IgD-negative memory B cell (primary cell): ENCODE results near the gene ADRB1. TPM values are rescaled to one million over a fixed set of nuclear protein-coding genes. Genes with fewer than 3 reads are reported as not detected.

ENCODE experiments used
- H3K27ac Mint-ChIP-seq, 3 donors: one replicate each; pipeline ENCODE4 v1.8.0; 2020 to 2022; ENCODE audit warnings: mild to moderate bottlenecking in 3 of 3, mixed read lengths in 3 of 3, moderate library complexity in 1 of 3
- H3K27me3 Mint-ChIP-seq: one replicate; pipeline ENCODE4 v1.8.0; 2021; ENCODE audit warnings: mixed read lengths
- H3K36me3 Mint-ChIP-seq: one replicate; pipeline ENCODE4 v1.8.0; 2020; ENCODE audit warnings: mild to moderate bottlenecking, mixed read lengths
- H3K4me1 Mint-ChIP-seq, 3 donors: one replicate each; pipeline ENCODE4 v1.8.0; 2020 to 2022; ENCODE audit warnings: mixed read lengths in 3 of 3, mild to moderate bottlenecking in 1 of 3
- H3K4me3 Mint-ChIP-seq, 4 donors: one replicate each; pipeline ENCODE4 v1.8.0; 2020 to 2022; ENCODE audit warnings: mild to moderate bottlenecking in 4 of 4, mixed read lengths in 4 of 4, moderate library complexity in 3 of 4
- H3K9me3 Mint-ChIP-seq, 3 donors: one replicate each; pipeline ENCODE4 v1.8.0; 2020 to 2021; ENCODE audit warnings: mixed read lengths in 3 of 3, mild to moderate bottlenecking in 1 of 3
- polyA plus RNA-seq: library from polyadenylated mRNA; unstranded; fragments of 300-500 nt; fragmentation: Illumina TruSeq; gene quantifications from one replicate; pipeline ENCODE4 v1.2.3, GENCODE V29; 2021

The ADRB1 gene
- polyA plus RNA-seq, 1 donor from 2014 or later = not detected

DNA sequence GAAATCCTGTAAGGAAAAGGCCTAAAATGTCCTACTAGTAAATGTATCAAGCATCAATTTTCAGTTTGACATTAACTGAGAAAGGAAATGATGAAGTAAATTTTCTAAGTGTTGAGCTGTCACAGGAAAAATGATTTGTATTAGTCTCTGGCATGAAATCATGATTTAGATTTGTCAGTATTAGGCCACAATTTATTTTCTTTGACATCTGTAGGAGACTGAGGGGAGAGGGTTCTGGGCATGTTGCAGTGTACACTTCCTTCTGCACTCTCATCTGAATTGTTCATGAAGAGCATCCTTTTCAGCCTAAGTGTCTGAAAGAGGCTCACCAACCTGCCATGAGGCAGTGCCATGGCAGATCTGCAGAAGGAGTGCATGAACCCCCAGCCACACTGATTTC lies 15.9 kb downstream of the ADRB1 start:
- Mint-ChIP-seq H3K4me3 (no peak overlapping the region), H3K9me3 (peaks cover 0 to 1% (median 0%) of the 10 kb centered on the region in 3 donors), H3K4me1 (peaks cover 0 to 4% (median under 1%) of the 10 kb centered on the region in 3 donors), H3K36me3 (no peaks in the 10 kb centered on the region), H3K27ac (no peak overlapping the region), H3K27me3 (peaks cover 1% of the 10 kb centered on the region)

DNA sequence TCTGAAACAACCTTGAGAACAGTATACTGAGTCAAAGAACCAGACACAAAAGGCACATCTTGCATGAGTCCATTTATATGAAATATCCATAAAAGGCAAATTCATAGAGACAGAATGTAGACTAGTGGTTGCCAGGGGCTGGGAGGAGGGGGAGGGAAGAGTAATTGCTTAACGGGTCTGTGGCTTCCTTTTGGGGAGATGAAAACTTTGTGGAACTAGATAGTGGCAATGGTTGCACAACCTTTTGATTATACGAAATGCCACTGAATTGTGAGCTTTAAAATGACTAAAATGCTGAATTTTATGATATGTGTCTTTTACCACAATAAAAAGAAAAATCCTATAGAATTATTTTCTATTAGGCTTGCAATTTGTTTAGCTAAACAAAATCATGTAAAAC lies 16.8 kb downstream of the ADRB1 start:
- peaks cover 0 to 4% (median 0%) of the 10 kb centered on the region in 3 donors for H3K4me1 Mint-ChIP-seq
- H3K36me3 Mint-ChIP-seq = no peaks in the 10 kb centered on the region
- H3K27me3 Mint-ChIP-seq = peaks cover 1% of the 10 kb centered on the region
- no peaks in the 10 kb centered on the region for H3K9me3 Mint-ChIP-seq
- no peak overlapping the region for H3K4me3 Mint-ChIP-seq
- H3K27ac Mint-ChIP-seq = peak overlapping the region in 1 of 3 donors; percentile 73

DNA sequence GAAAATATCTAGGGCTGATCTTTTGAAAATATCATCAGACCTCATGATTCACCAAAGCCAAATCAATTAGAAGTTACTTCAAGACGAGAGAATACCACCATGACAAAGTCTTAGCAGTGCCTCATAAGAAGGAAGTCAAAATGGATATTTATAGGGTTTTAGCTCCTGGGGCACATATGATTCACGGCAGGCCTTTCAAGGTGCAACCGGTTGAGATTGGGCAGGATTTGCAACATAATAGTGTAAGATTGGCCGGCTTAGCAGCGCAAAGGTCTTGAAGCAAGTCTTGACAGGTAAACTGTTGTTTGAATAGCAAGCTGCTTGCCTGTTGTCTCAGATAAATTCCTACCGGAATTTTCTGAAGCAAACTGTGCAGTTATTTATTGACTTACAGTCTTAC lies 17.5 kb downstream of the ADRB1 start:
- Mint-ChIP-seq H3K4me1 (peaks cover 0 to 4% (median 0%) of the 10 kb centered on the region in 3 donors), H3K9me3 (no peaks in the 10 kb centered on the region), H3K36me3 (no peaks in the 10 kb centered on the region), H3K4me3 (no peak overlapping the region), H3K27me3 (peaks cover 1% of the 10 kb centered on the region), H3K27ac (no peak overlapping the region)

DNA sequence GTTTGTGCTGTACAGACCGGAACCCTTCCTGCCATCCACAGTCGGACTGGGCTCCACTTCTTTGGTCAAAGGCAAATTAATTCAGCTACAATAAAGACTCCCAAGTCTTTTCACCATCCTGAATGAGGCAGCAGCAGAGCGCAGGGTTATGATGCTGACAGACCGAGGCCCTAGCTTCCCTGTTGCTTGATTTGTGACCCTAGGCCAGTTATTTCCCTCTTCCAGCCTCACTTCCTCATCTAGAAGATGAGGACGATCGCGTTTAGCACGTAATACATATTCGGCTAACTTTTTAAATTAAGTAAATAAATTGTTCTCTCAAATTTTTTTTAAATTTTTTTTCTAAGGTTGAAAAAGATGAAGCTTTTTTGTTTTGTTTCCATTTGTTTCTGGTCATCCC lies 18.1 kb downstream of the ADRB1 start:
- no peaks in the 10 kb centered on the region for H3K36me3 Mint-ChIP-seq
- no peak overlapping the region for H3K27ac Mint-ChIP-seq
- no peaks in the 10 kb centered on the region for H3K9me3 Mint-ChIP-seq
- H3K4me1 Mint-ChIP-seq = peaks cover 0 to 4% (median 0%) of the 10 kb centered on the region in 3 donors
- no peak overlapping the region for H3K4me3 Mint-ChIP-seq
- H3K27me3 Mint-ChIP-seq = peaks cover 1% of the 10 kb centered on the region

DNA sequence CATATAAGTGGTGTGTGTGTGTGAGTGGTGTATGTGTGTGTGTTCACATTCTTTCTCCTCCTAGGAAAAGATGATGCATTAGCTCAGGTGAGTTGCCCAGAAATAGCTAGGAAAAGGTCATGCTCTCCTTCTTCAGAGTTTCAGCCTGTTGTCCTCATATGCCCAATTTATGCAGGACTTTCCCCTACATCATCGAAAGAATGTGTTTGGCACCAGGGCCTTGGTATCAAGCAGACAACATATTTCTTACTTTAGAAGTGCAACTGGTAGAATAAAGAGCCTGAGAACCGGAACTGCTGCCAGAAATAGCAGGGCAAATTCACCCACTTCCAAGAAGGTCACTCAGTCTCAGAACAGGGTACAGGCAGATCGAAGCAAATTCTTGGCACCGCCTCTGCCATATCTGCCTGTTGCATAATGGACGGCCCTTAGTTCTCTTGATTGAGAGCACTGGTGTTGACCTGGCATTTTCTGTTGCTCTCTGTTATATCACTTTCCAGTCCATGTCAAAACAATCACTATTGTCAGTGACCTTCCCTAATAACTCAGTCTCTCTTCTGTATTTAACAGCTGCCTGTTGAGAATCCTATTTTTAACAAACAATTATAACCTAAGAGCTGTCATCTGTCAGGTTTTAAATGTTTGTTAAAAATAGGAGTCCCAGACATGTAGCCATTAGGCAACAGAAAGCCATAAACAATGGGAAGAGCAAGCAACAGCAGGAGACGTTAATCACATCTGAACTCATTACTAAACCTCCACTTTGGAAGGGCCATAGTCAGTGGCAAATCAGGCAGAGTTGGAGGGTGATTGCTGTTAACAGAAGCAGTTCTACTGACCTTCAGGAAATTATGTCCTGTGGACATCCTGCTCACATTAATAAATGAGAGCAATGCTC lies 20.7 kb downstream of the ADRB1 start:
- peaks cover 1% of the 10 kb centered on the region for H3K27me3 Mint-ChIP-seq
- no peaks in the 10 kb centered on the region for H3K36me3 Mint-ChIP-seq
- no peak overlapping the region for H3K27ac Mint-ChIP-seq
- H3K4me3 Mint-ChIP-seq = no peak overlapping the region
- H3K4me1 Mint-ChIP-seq = peaks cover 7 to 11% (median 9%) of the 10 kb centered on the region in 3 donors
- no peaks in the 10 kb centered on the region for H3K9me3 Mint-ChIP-seq

DNA sequence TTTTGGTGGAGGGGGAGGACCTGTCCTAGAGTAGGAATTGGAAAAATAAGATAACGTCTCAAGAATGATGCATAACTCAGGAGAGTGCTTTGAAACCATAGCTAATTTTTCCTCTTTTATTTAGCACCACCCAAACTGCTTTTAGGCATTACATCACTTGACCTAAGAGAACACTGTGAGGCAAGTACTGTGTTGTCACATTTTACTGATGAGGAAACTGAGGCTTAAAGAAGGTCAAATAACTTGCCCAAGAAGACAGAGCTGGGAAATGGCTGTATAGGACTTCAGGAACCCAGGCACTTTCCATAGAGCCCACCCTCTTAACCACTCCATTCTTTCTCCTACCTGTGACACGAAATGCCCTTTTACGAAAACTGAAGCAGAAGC lies 21.4 kb downstream of the ADRB1 start:
- Mint-ChIP-seq H3K36me3 (no peaks in the 10 kb centered on the region), H3K27ac (no peak overlapping the region), H3K4me1 (peaks cover 8 to 11% (median 9%) of the 10 kb centered on the region in 3 donors), H3K4me3 (no peak overlapping the region), H3K9me3 (no peaks in the 10 kb centered on the region), H3K27me3 (peaks cover 1% of the 10 kb centered on the region)

DNA sequence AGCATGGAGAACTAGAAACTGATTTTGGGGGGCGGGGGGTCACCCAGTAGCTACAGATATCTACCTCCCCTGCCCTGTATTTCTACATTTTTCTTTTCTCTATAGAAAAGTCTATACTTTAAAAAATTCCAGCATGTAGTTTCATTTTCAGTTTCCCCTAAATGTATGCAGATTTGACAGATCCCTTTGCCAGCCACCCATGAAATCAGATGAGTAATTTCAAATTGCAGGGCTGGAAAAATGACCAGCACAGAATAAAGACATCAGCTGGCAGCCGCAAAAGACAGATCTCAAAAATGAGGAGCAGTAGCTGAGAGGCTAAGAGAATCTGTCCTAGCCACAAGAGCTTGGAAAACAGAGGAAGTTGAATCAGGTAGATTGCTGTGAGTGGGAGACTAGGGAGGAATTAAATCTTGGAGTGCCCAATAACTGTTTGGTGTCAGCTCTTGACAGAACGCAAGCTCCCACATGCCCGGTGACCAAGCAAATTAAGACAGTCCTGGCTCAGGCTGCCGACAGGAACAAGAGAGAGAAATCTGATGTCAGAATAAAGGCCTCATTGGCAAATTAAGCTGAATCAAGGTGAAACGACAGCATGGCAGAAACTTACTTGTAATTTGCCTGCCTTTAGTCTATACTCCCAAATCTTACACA lies 24.5 kb downstream of the ADRB1 start:
- Mint-ChIP-seq H3K36me3 (no peaks in the 10 kb centered on the region), H3K4me1 (peaks cover 22 to 30% (median 23%) of the 10 kb centered on the region in 3 donors), H3K4me3 (peak overlapping the region in 1 of 4 donors; percentile 53), H3K27ac (no peak overlapping the region), H3K27me3 (no peaks in the 10 kb centered on the region), H3K9me3 (no peaks in the 10 kb centered on the region)

DNA sequence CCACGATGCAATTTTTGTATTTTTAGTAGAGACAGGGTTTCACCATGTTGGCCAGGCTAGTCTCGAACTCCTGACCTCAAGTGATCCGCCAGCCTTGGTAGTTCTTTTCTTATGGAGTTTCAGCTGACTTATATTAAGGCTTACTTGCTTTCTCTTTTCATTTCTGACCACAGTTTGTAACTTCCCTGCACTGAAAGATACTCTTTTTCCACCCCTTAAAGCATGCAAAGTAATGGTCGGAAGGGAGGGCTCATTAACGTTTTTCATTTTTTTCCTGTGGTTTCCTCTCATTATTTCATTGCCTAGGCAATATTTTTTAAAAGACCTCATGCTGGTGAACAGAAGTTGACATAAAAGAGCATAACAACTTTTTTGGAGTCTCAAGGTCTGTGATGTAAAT lies 27.0 kb downstream of the ADRB1 start:
- Mint-ChIP-seq H3K27me3 (no peaks in the 10 kb centered on the region), H3K4me3 (peak overlapping the region in 1 of 4 donors; percentile 19), H3K36me3 (no peaks in the 10 kb centered on the region), H3K27ac (peak overlapping the region in 1 of 3 donors; percentile 37), H3K9me3 (no peaks in the 10 kb centered on the region), H3K4me1 (peaks cover 28 to 33% (median 31%) of the 10 kb centered on the region in 3 donors)

DNA sequence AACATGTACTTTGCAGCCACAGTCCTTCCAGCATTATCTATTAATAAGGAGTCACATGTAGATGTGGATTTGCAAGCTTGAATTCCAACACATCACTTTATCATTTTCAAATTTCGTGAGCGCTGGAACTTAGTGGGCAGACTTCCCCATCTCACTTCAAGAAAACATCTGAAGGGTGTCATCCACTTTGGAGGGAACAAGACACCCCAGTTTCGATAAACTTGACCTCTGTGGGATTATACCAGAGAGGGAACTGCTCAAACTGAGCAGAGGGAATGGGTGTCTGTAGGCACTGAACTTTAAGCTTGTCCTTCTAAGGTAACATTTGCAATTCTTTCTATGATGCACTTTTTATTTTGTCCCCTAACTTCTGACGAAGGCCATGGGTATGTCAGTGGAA lies 27.5 kb downstream of the ADRB1 start:
- Mint-ChIP-seq H3K27ac (peak overlapping the region in 1 of 3 donors; percentile 37), H3K4me3 (no peak overlapping the region), H3K27me3 (no peaks in the 10 kb centered on the region), H3K4me1 (peaks cover 28 to 33% (median 31%) of the 10 kb centered on the region in 3 donors), H3K9me3 (no peaks in the 10 kb centered on the region), H3K36me3 (no peaks in the 10 kb centered on the region)

DNA sequence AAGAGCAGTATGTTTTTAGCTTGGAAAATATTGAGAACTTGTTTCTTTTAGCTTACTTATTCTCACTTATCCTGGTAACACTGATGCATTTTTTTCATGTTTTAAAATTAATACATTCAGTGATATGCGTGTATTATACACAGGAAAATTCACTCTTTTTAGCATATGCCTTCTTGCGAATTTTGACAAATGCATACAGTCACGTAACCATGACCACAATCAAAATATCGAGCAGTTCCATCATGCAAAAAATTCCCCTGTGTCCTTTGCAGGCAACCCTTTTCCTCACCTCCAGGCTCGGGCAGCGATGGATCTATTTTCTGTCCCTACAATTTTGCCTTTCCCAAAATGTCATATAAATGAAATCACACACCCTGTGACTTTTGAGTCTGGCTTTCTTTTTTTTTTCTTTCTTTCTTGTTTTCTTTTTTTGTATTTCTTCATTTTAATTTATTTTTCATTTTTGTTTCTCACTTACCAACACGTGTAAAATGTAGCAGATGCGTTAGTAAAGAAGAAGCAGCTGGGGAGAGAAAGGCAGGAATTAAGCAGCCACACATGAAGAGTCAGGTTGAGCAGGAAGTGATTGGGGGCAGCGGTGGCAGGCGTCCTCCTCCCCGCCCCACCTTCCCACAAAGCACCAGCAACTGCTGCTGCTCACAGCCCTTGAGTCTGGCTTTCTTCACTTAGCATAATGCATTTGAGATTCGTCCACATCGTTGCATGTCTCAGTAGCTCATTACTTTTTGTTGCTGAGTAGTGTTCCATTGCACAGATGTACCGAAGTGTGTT lies 29.9 kb downstream of the ADRB1 start:
- Mint-ChIP-seq H3K27me3 (no peaks in the 10 kb centered on the region), H3K4me1 (peaks cover 23 to 29% (median 26%) of the 10 kb centered on the region in 3 donors), H3K27ac (no peak overlapping the region), H3K36me3 (no peaks in the 10 kb centered on the region), H3K4me3 (peak overlapping the region in 1 of 4 donors; percentile 84), H3K9me3 (no peaks in the 10 kb centered on the region)

DNA sequence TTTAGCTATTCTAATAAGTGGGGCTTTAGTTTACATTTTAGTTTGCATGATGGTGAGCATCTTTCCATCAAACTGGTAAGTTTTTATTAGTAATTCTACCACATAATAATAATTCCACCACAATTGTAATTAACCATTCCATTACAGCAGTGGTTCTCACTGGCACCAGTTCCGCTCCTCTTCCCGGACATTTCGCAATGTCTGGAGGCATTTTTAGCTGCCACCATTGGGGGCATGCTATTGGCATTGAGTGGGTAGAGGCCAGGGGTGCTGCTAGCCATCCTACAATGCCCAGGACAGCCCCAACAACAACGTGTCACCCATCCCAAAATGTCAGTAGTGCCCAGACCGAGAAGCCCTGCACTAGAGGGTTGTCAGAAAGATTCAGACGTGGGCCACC lies 31.4 kb downstream of the ADRB1 start:
- no peaks in the 10 kb centered on the region for H3K9me3 Mint-ChIP-seq
- no peak overlapping the region for H3K27ac Mint-ChIP-seq
- H3K27me3 Mint-ChIP-seq = peaks cover 4% of the 10 kb centered on the region
- H3K36me3 Mint-ChIP-seq = peaks cover 2% of the 10 kb centered on the region
- peaks cover 22 to 29% (median 25%) of the 10 kb centered on the region in 3 donors for H3K4me1 Mint-ChIP-seq
- H3K4me3 Mint-ChIP-seq = no peak overlapping the region

DNA sequence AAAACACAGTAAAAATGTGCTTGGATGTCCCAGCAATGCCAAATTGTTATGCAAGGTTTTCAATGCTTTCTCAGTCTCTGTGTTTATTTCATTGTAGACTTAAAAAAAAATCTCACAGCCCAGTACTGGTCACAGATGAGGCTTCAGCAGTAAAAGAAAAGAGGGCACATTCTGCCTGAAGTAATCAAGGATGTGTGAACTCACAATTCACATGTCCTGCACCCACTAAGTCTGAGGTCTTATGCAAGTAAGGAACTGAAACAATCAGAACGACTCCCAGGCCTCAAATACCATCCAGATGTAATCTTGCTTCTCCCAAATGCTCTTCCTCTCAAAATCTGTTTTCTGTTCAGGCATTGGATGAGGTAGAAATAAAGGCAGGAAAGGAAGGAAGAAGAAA lies 33.7 kb downstream of the ADRB1 start:
- Mint-ChIP-seq H3K4me3 (no peak overlapping the region), H3K27ac (no peak overlapping the region), H3K4me1 (peaks cover 13 to 16% (median 16%) of the 10 kb centered on the region in 3 donors), H3K27me3 (peaks cover 4% of the 10 kb centered on the region), H3K36me3 (peaks cover 2% of the 10 kb centered on the region), H3K9me3 (no peaks in the 10 kb centered on the region)

DNA sequence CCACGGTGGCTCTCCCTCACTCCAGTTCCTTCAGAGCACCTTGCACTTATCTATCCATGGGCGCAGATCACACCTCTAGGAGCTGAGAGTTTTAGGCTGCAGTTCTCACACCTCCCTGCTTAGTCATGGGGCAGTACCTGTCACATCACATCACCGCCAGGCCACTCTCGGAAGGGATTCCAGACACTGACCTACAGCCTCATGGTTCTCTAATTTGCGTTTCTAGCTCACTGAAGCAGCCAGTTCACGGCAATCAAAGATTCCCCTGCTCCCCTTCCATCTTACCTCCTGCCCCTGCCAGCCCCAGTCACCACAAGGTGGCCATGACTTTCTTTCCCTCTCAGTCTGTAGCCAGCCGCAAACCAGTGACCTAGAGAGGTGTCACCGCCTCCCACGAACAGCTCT lies 34.2 kb downstream of the ADRB1 start:
- peaks cover 10 to 16% (median 12%) of the 10 kb centered on the region in 3 donors for H3K4me1 Mint-ChIP-seq
- H3K9me3 Mint-ChIP-seq = peaks cover 0 to 1% (median 0%) of the 10 kb centered on the region in 3 donors
- H3K4me3 Mint-ChIP-seq = no peak overlapping the region
- H3K27ac Mint-ChIP-seq = no peak overlapping the region
- H3K36me3 Mint-ChIP-seq = peaks cover 2% of the 10 kb centered on the region
- peaks cover 4% of the 10 kb centered on the region for H3K27me3 Mint-ChIP-seq

DNA sequence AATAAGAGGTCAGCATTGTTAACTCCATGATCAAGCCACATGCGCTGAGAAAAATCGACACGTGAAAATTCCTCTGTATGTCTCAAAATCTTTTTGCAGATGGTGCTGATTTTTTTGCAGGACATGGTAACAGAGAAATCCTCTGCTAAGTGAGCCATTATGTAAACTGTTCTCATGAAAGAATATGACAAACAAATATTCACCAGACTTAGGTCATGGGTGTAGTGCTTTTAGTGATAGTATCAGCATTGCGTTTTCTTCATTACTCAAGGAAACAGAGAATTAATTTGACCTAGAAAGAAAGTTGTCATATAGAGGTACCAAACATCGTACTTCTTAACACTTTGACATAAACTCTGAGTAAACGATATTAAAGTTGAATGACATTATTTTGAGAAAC lies 34.7 kb downstream of the ADRB1 start:
- no peak overlapping the region for H3K4me3 Mint-ChIP-seq
- H3K9me3 Mint-ChIP-seq = peaks cover 0 to 2% (median 0%) of the 10 kb centered on the region in 3 donors
- peaks cover 4% of the 10 kb centered on the region for H3K27me3 Mint-ChIP-seq
- H3K27ac Mint-ChIP-seq = no peak overlapping the region
- H3K36me3 Mint-ChIP-seq = peaks cover 2% of the 10 kb centered on the region
- peaks cover 7 to 11% (median 8%) of the 10 kb centered on the region in 3 donors for H3K4me1 Mint-ChIP-seq

DNA sequence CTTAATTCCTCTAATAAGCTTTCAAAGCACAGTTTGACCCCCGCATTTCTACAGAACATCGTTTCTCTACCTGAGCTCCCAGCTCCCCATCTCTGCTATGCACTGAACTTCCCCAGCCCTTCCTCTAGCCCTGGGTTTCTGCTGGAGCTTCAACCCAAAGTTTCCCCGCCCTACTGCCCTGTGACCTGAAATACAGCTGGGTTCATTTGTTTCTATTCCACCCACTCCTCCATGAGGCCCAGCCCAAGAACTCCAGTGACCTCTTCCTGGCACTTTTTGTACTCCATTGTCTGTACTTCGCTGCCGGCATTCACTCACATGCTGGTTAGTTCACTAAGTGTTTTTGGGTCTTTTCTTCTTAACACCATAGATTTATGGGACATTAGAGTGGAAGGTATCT lies 35.8 kb downstream of the ADRB1 start:
- Mint-ChIP-seq H3K36me3 (peaks cover 2% of the 10 kb centered on the region), H3K4me3 (no peak overlapping the region), H3K4me1 (peaks cover 2 to 5% (median 2%) of the 10 kb centered on the region in 3 donors), H3K27ac (no peak overlapping the region), H3K9me3 (peaks cover 0 to 2% (median 0%) of the 10 kb centered on the region in 3 donors), H3K27me3 (peaks cover 4% of the 10 kb centered on the region)
